Limb (tissue), 2 donors: ENCODE results near the gene STX1B.
"Not testable (repeated sequence)": the region's sequence is repeated elsewhere in the genome, so short reads cannot be mapped to it uniquely, and the experiment has no call there.

ENCODE experiments used
- DNase-seq, 2 donors: peaks; one replicate each; pipeline ENCODE4 v3.0.0-alpha.2; 2016; ENCODE audit errors: extremely low spot score in 2 of 2

STX1B gene

DNA sequence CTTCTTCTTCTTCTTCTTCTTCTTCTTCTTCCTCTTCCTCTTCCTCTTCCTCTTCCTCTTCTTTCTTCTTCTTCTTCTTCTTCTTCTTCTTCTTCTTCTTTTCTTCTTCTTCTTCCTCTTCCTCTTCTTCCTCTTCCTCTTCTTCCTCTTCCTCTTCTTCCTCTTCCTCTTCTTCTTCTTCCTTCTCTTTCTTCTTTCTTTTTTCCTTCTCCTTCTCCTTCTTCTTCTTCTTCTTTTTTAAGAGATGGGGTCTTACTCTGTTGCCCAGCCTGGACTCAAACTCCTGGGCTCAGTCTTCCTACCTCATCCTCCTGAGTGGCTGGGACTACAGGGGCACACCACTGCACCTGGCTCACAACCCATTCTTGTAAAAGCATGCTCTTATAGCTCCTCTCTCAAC is 2.9 kb upstream of the STX1B start:
- DNase-seq: not testable (repeated sequence)

GRCh38 chr16:31011815-31012214 is 1.4 kb upstream of the STX1B start:
- not testable (repeated sequence) for DNase-seq

DNA sequence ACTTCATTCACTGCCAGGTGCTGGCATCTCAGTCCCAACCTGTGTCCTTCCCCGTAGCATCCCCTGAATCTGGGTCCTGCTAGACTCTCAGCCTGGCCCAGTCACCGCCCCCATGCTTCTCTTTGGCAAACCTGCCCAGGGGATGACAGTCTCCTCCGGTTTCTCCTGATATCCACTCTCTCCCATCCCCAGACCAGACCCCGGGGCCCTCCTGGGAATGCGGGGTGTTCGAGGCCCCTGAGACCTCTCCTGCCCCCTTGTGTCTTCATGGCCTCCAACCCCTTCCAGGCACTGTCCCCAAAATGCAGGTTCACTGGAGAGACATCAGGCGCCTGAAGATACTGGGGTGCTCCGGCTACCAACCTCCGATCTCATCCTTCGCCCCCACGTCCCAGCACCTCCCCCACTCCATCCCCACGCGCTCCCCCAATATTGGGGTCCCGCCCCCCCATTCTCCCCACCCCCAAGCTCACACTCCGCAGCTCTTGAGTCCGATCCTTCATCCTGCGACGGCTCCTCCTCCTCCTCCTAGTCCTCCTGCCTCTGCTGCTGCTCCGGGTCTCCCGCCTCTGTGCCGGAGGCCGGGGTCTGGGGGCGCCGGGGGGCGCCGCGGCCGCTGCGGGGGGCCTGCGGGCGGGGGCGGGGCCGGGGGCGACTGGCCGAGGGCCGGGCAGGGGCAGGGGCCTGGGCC is 399 bp downstream of the STX1B start:
- no peak for DNase-seq

- DNase-seq: no peak
These were observed 1.3 kb downstream of the STX1B start for GRCh38 chr16:31009120-31009519.

GRCh38 chr16:31008551-31008950 is 1.9 kb downstream of the STX1B start:
- DNase-seq: no peak

DNA sequence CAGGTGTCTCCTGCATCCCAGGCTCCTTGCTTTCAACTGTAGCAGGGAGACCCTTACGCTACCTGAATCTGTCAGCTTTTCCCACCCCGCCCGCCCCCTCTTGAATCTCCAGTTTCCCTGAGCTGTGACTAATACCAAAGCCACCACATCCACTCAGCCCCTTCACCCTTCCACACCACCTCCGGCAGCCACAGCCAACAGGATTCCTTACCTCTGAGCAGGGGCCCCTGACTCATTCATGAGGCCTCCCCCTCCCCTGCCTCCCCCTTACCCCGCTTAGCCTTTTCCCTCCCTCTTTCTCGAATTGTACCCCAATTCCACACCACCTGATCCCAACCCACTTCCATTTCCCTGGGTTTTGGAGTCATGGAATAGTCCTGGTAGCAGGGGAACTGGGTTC is 2.3 kb downstream of the STX1B start:
- no peak for DNase-seq

GRCh38 chr16:31007684-31008083 is 2.8 kb downstream of the STX1B start:
- no peak for DNase-seq

GRCh38 chr16:31006589-31006988 is 3.8 kb downstream of the STX1B start:
- no peak for DNase-seq

- DNase-seq: no peak
These were observed 4.4 kb downstream of the STX1B start for GRCh38 chr16:31006086-31006385.

- DNase-seq: no peak
These were observed 4.9 kb downstream of the STX1B start for GRCh38 chr16:31005350-31006085.

DNA sequence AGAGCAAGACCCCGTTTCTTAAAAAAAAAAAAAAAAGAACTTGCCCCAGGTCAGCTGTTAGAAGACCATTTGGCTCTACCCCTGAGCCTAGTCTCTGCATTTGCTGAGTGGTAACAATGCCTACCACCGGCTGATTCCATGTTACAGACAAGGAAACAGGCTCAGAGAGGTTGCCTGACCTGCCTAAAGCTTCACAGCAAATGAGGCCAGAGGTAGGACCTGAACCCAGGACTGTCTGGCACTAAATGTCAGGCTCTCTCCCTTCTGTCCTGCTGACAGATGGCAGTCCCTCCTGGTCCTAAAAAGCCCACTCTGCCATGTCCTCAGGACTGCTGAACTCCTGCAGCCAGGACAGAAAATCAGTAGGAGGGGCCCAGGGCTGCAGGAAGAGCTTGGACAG is 5.8 kb downstream of the STX1B start:
- DNase-seq: no peak

- DNase-seq: no peak
These were observed 6.7 kb downstream of the STX1B start for GRCh38 chr16:31003744-31004143.

GRCh38 chr16:31002862-31003341 is 7.5 kb downstream of the STX1B start:
- DNase-seq: peak in 1 of 2 donors; percentile 36

DNA sequence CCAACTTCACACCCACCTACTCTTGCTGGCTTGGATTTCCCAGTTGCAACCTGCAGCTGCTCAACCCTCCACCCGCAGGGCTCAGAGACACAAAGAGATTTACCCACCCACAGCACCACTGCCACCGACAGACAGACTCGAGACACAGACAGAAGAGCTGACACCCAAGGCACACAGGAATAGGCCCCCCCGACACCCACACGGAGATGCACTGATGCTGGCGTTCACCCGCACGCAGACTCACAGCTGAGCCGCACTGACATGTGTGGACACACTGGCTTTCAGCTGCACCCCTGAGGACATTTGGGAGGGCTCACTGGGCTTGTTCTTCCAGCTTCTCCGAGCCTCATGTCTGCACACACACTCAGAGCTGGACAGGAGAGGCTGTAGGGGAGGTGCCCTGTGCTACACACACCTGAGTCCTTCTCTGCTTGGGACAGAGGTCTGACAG is 8.2 kb downstream of the STX1B start:
- DNase-seq: peak in 1 of 2 donors; percentile 34

- no peak for DNase-seq
These were observed 8.8 kb downstream of the STX1B start for GRCh38 chr16:31001507-31002249.

DNA sequence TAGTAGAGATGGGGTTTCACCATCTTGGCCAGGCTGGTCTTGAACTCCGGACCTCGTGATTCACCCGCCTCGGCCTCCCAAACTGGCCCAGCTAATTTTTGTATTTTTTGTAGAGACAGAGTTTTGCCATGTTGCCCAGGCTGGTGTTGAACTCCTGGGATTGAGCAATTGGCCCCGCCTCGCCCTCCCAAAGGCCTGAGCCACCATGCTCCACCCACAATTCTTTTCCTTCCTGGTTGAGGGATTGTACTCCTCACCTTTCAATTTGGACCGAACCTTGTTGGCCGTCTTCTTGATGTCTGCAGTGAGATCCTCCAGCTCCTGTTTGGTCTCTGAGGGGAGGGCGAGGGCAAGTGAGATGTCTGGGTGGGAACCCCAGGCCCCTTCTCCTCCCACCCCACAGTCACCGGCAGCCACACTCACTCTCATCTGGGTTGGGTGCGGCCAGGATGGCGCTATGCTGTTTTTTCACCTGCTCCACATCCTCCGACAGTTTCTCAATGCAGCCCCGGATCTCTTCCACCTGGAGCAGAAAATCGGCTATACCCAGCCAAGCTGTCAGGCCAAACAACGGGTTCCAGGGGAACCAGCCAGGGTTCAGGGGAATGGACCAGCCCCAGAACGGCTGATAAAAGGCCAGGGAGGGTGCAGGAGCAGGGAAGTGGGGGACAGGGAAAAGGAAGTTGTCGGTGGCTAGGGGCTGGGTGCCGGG is 9.6 kb downstream of the STX1B start:
- no peak for DNase-seq

- peak in 1 of 2 donors; percentile 23 for DNase-seq
These were observed 11.3 kb downstream of the STX1B start for GRCh38 chr16:30998852-30999761.

DNA sequence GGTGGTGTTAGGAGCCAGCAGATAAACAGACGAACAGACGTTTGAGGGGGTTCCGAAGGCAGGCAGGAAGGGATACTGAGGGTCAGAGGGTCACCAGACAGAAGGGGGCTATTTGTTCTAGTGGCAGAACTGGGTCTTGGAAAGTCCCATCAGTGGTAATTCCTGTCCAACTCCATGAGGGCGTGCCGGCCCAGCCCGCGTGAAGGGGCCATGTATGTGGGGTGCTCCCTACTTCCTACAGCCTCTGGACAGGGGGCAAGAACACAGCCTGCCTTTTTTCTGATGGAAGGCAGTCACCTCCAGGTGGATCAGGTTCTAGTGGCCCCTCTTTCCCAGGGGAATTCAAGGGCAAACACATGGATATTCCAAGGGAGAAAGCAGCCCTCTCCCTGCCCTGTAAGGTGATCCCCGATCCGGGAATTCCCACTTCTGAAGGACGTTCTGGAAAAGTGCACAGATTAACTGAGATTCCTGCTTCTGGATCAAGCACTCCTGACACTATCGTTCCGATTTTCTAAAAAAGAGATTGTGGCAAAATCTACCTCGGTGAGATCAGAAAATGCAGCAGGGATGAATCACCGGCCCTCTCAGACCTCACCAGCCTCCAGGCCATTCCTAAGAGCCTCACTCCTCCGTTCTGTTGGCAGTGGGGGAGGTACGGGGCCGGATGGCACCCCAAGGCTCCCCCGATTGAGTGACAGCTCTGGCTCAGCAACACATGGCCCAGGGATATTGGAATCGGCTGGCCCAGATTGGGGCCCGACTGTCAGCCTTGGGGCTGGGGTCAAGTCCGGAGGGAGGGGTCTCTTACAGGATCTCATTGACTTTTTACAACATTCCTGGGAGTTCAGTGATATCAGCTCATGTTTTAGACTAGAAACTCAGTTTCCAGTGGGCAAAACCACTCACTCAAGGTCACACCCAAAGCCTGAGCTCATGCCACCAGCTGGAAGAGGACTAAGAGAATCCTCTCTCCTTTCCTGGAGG is 12.4 kb downstream of the STX1B start:
- peak in 1 of 2 donors; percentile 32 for DNase-seq

GRCh38 chr16:30996985-30997724 is 13.3 kb downstream of the STX1B start:
- peak in 1 of 2 donors; percentile 81 for DNase-seq
